Gastrocnemius medialis (tissue), 4 donors: Measurements from ENCODE around the gene PLCH1. TPM values are rescaled to one million over a fixed set of nuclear protein-coding genes. Genes with fewer than 3 reads are reported as not detected.

Experiments used
- ATAC-seq, 2 donors: fragments of 150-250 bp; one replicate each; pipeline ENCODE4 v1.9.1; 2016
- DNase-seq, 2 donors: peaks; one replicate each; pipeline ENCODE4 v3.0.0-alpha.2; 2019
- H3K27ac ChIP-seq, 4 donors: fragments of 200-600 bp; sonication (generic); 1 replicate in 1 of 4; 2 replicates in 3 of 4; pipeline ENCODE4 v1.5.1; 2016 to 2018; ENCODE audit warnings: mild to moderate bottlenecking in 2 of 4, moderate library complexity in 1 of 4
- H3K27me3 ChIP-seq, 3 donors: fragments of 200-600 bp; sonication (generic) in 2 of 3; 1 replicate in 1 of 3; 2 replicates in 2 of 3; pipeline versions ENCODE4 v1.5.1 to v1.6.0; 2016 to 2019; ENCODE audit warnings: mild to moderate bottlenecking in 1 of 3, moderate library complexity in 1 of 3
- H3K36me3 ChIP-seq, 2 donors: fragments of 200-600 bp; sonication (generic) in 1 of 2; one replicate each; pipeline ENCODE4 v1.5.1; 2017 to 2018
- H3K4me1 ChIP-seq, 2 donors: fragments of 200-600 bp; sonication (generic) in 1 of 2; one replicate each; pipeline ENCODE4 v1.5.1; 2016 to 2017; ENCODE audit warnings: mild to moderate bottlenecking in 2 of 2
- H3K4me3 ChIP-seq, 4 donors: fragments of 200-600 bp; sonication (generic) in 3 of 4; 1 replicate in 1 of 4; 2 replicates in 3 of 4; pipeline ENCODE4 v1.5.1; 2016 to 2019; ENCODE audit warnings: mild to moderate bottlenecking in 2 of 4
- H3K9me3 ChIP-seq, 3 donors: fragments of 200-600 bp; sonication (generic) in 2 of 3; 1 replicate in 1 of 3; 2 replicates in 2 of 3; pipeline ENCODE4 v1.5.1; 2016 to 2019
- POLR2A ChIP-seq, 2 donors: fragments of 450-650 bp; IDR thresholded peaks; one replicate each; pipeline ENCODE4 v1.6.1; 2017; ENCODE audit warnings: antibody characterized with exemption in 2 of 2, mild to moderate bottlenecking in 2 of 2, moderate library complexity in 2 of 2
- in situ Hi-C, 4 donors: fragments of 200-750 bp; cut with MboI; loops; one replicate each; pipeline versions ENCODE4 v1.15.0 to v1.8.0; 2017; ENCODE audit warnings: low sequenced_read_pairs in 4 of 4
- intact Hi-C: fragments of 100-400 bp; cut with DNase I; formaldehyde crosslinking; loops from one replicate; pipeline ENCODE4 v1.15.1; 2023; ENCODE audit warnings: low total_unique reads
- total RNA-seq, 4 donors: library from RNA; depleted of rRNA; stranded (reverse); fragments of >200 nt; gene quantifications; one replicate each; pipeline versions ENCODE4 v1.1.0 to v1.2.3, GENCODE V29; 2016
- TF ChIP-seq, protein P1 (sequence below), 5 experiments: fragments of 450-650 bp in 3 of 5; fragments of 200-600 bp in 2 of 5; sonication (generic) in 2 of 5; IDR thresholded peaks in 4 of 5; conservative IDR thresholded peaks in 1 of 5; 1 replicate in 4 of 5; 2 replicates in 1 of 5; pipeline ENCODE4 v1.5.1; 2016 to 2019; ENCODE audit warnings: antibody characterized with exemption in 5 of 5, mild to moderate bottlenecking in 3 of 5, moderate library complexity in 3 of 5

Gene PLCH1
- total RNA-seq, 4 donors from 2014 or later, result 0.07 to 0.33 (median 0.10) TPM; not detected in 1

DNA sequence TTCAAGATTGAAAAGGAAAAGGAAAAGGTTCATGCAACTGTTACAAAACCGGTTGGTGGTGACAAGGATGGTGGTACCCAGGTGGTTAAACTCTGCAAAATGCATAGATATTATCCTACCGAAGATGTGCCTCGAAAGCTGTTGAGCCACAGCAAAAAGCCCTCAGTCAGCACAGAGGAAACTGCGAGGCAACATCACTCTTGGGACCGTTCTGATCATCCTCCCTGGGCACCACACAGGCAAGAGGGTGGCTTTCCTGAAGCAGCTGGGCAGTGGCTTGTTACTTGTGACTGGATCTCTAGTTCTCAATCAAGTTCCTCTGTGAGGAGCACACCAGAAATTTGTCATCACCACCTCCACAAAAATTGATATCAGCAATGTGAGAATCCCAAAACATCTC lies 86.9 kb downstream of the PLCH1 start:
- intact Hi-C loops (no loop called here), in situ Hi-C loops (no loop called here)
- no peaks in the 10 kb centered on the region for H3K9me3 ChIP-seq
- no peaks in the 10 kb centered on the region for H3K27me3 ChIP-seq
- TF ChIP-seq, protein P1, sequence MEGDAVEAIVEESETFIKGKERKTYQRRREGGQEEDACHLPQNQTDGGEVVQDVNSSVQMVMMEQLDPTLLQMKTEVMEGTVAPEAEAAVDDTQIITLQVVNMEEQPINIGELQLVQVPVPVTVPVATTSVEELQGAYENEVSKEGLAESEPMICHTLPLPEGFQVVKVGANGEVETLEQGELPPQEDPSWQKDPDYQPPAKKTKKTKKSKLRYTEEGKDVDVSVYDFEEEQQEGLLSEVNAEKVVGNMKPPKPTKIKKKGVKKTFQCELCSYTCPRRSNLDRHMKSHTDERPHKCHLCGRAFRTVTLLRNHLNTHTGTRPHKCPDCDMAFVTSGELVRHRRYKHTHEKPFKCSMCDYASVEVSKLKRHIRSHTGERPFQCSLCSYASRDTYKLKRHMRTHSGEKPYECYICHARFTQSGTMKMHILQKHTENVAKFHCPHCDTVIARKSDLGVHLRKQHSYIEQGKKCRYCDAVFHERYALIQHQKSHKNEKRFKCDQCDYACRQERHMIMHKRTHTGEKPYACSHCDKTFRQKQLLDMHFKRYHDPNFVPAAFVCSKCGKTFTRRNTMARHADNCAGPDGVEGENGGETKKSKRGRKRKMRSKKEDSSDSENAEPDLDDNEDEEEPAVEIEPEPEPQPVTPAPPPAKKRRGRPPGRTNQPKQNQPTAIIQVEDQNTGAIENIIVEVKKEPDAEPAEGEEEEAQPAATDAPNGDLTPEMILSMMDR (IDR thresholded peaks at IDR 0.05 in 4 of 5, conservative IDR thresholded peaks at IDR 0.05 in 1 of 5), result no peak
- TF ChIP-seq POLR2A (IDR thresholded peaks at IDR 0.05), result no peak
- no peak overlapping the region for H3K27ac ChIP-seq
- no peaks in the 10 kb centered on the region for H3K4me1 ChIP-seq
- H3K36me3 ChIP-seq, result no peaks in the 10 kb centered on the region
- DNase-seq, result no peak
- ATAC-seq, result no peak
- H3K4me3 ChIP-seq, result no peak overlapping the region

DNA sequence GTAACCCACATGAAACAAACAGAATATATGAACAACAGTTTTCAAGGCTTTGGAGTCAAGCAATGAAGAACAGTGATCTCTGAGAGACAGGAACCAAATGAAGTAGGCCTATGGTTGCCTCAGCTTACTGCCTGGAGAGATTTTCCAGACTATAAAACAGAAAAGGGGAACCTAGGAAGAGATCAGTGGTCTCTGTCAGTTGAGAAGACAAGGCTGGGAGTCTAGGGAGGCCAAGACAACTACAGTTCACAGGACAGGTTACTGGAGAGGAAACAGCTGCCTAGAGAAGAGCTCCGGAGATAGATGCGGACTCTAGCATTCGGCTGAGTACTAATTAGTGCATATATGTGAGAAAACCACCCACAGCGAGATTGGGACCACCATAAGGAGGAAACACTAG lies 87.7 kb downstream of the PLCH1 start:
- TF ChIP-seq, protein P1 (IDR thresholded peaks at IDR 0.05 in 4 of 5, conservative IDR thresholded peaks at IDR 0.05 in 1 of 5), result no peak
- TF ChIP-seq POLR2A (IDR thresholded peaks at IDR 0.05), result no peak
- no peaks in the 10 kb centered on the region for H3K9me3 ChIP-seq
- DNase-seq (no peak), ATAC-seq (no peak)
- H3K36me3 ChIP-seq, result no peaks in the 10 kb centered on the region
- in situ Hi-C loops (no loop called here), intact Hi-C loops (no loop called here)
- H3K27ac ChIP-seq, result no peak overlapping the region
- no peak overlapping the region for H3K4me3 ChIP-seq
- no peaks in the 10 kb centered on the region for H3K27me3 ChIP-seq
- H3K4me1 ChIP-seq, result no peaks in the 10 kb centered on the region

DNA sequence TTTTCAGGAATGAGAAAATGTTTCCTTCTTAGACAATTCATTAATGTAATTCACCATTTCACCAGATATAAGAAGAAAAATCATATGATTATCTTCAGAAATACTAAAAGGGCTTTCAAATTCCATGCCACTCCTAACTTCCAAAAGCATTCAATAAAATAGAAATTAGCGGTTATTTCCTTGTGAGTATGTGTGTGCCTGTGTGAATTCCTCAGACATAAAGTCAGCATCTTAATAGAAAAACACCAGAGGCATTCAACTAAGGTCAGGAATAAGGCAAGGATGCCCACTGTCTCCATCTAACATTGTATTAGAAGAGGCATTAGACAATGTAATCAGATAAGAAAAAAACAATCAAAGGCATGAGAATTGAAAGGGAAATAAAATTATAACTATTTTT lies 88.4 kb downstream of the PLCH1 start:
- in situ Hi-C loops (no loop called here), intact Hi-C loops (no loop called here)
- no peaks in the 10 kb centered on the region for H3K9me3 ChIP-seq
- DNase-seq (no peak), ATAC-seq (no peak)
- no peak for TF ChIP-seq POLR2A (IDR thresholded peaks at IDR 0.05)
- TF ChIP-seq, protein P1 (IDR thresholded peaks at IDR 0.05 in 4 of 5, conservative IDR thresholded peaks at IDR 0.05 in 1 of 5), result no peak
- H3K36me3 ChIP-seq, result no peaks in the 10 kb centered on the region
- no peak overlapping the region for H3K27ac ChIP-seq
- no peak overlapping the region for H3K4me3 ChIP-seq
- no peaks in the 10 kb centered on the region for H3K27me3 ChIP-seq
- H3K4me1 ChIP-seq, result no peaks in the 10 kb centered on the region

DNA sequence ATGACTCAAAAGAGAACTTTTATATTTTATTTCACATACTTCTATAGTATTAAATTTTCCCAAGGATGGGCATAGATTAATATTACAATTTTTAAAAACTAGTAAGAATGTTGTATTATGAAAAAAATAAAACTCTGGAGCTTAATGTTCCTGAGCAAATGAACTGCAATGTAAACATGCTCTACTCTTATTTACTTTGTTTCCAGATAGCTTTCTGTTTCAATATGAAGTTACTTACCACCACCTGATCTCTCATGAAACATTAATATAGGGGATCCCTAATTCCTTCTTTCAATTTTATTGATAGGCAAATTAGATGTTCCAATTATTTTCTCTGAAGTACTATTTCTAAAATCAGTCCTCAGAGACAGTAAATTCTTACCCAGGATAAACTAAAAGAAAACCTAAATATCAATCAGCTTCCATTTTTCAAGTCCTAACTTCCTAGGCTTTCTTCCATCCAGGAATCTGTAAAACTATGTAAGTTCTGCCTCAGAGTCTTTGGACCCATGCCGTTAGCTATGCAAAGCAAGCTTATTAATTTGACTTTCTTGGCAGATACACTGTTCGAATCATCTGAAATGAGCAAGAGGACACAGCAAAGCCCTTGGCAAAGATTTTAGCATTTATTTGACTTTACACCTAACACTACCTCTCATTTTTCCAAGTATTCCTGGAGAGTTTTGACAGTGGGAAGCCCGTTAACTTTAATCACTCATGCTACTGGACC lies 93.2 kb downstream of the PLCH1 start:
- Histone ChIP-seq H3K27ac (no peak overlapping the region), H3K9me3 (no peaks in the 10 kb centered on the region), H3K4me3 (no peak overlapping the region), H3K4me1 (no peaks in the 10 kb centered on the region), H3K36me3 (no peaks in the 10 kb centered on the region), H3K27me3 (no peaks in the 10 kb centered on the region)
- intact Hi-C loops, result no loop called here
- ATAC-seq, result no peak
- no peak for TF ChIP-seq POLR2A (IDR thresholded peaks at IDR 0.05)
- TF ChIP-seq, protein P1 (IDR thresholded peaks at IDR 0.05 in 4 of 5, conservative IDR thresholded peaks at IDR 0.05 in 1 of 5), result no peak
- no peak for DNase-seq
- in situ Hi-C loops, result no loop called here
